ENCODE data around the gene MICA.
"Not testable (repeated sequence)": the region's sequence is repeated elsewhere in the genome, so short reads cannot be mapped to it uniquely, and the experiment has no call there.

The MICA gene

DNA sequence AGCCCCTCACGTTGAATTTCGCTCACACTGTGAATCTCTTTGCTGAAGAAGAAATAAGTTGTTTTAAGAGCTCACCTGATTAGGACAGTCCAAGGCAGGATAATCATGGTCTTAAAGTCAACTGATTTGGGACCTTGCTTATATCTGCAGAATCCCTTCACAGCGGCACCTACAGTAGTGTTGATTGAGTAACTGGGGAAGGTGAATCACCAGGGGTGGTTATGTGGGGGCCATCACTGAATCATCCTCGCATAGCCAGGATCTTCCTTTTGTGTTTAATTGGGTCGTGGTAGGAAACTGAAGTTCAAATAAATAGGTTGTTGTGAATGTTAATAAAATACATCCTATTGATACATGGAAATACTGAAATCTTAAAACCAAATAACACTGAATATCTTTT lies 20.2 kb upstream of the MICA start:
- no peak for DNase-seq

DNA sequence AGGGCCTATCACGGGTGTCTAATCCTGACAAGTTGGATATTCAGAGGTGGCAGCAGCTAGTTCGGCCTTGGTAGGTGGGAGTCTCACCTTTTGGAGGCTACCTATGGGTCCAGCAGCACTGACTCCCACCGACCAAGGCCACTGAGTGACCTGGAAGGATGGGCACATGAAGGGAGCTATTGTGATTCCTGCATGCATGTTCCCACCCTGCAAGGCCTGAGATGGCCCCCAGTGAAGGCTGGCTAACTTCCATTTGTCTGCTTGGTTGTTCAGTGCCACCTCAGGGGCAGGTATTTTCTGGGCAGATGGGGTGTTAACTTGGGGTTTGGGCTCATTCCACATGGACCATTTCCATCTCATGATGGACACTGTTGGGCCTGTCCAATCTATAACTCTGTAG lies 18.4 kb upstream of the MICA start:
- DNase-seq: no peak

DNA sequence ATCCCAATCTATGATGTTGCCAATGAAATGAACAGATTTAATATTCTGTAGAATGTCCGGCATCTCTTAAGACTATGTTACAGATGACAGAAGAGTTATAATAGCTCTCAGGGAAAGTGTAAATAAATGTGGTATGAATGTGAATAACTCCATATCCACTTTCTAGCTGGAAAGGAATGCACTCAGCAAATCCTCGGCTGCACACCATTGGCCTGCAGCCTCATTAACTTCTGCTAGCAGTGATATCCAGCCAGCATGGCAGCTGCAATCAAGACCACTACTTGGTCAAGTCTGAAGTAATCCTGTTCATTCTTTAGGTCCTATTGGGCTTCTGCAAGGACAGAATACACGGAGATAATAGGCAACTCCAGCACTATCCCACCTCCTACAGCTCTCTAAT lies 17.3 kb upstream of the MICA start:
- no peak for DNase-seq

DNA sequence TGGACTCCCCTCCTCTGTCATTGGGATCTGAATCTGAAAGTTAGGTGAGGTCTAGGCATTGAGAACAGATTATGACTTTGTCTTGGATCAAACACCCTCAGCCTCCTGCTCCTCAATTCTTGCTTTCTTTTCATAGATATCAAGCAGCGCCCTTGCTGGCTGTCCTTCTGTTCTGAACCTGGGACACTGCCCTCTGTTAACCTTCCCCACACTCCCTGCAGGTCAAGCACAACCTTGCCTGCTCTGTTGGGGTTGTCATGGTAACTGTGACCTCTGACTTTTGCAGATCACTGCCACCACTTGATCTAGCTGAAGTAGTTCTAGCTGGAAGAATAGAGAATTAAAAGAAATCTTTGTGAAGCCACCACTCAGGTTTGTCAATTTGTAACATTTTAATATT lies 16.4 kb upstream of the MICA start:
- DNase-seq: no peak

DNA sequence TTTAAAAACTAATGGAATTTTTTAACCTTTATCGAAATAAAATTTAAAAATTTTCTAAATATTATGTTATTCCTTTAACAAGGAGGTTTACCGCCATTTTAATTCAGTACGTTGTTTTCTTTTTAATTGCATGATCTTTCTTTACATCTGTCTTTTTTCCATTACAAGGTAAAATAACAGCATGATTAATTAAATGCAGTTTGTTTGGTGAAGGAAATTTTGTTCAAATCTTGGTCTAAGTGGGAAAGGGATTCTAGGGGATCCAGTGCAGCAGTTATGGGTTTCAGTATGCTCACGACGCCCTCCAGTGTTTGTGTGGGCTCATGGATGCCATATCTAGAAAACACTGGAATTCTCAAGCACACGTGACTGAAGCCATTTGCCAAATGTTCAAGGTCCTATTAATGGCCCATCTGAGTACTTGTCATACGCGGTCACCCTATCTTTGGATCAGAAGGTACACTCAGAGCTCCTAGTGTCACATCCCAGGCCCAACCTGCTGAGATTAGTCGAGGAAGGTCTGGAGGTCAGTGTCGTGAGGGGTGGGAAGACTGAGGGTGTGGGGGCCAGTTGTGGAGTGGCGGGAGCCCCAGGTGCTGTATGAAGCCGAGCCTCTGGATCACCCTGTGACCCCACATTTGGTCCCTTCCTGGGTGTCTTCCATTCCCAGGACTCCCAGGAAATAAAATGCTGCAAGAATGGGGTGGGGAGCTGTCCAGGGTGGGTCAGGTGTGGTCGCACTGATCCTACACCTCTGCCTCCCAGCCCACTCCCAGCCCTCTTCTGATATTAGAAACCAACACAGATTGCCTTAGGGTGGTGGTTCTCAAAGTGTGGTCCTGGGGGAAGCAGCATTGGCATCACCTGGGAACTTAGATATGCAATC lies 14.2 kb upstream of the MICA start:
- not testable (repeated sequence) for DNase-seq

DNA sequence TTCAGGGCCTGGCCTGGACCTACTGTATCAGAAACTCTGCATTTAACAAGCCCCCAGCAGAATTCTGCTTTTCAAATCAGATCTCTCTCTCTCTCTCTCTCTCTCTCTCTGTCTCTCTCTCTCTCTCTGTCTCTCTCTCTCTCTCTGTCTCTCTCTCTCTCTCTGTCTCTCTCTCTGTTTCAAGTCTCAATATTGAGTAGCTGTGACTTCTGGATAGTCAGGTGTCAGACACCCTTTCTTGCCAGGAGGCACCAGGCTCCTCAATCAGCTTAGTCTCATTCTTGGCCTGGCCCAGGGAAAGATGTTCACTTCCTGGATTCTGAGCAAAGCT lies 13.6 kb upstream of the MICA start:
- DNase-seq: not testable (repeated sequence)

DNA sequence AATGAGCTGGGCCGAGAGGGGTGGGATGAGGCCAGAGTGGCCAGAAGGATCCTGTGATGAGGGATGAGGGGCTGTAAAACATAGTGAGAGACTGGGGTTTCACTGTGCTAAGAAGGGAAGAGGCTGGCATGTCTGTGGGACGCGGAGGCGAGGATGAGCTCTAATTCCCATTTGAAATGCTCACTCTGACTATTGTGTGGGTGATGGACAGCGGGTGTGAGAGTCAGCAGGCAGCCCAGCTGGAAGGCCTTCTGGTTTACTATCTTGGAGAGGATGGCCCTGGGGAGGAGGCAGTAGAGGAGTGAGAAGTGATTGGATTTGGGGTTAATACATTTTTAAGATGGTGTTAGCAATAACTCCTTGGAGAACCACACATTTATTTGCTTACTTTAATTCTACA lies 9.5 kb upstream of the MICA start:
- DNase-seq: no peak

DNA sequence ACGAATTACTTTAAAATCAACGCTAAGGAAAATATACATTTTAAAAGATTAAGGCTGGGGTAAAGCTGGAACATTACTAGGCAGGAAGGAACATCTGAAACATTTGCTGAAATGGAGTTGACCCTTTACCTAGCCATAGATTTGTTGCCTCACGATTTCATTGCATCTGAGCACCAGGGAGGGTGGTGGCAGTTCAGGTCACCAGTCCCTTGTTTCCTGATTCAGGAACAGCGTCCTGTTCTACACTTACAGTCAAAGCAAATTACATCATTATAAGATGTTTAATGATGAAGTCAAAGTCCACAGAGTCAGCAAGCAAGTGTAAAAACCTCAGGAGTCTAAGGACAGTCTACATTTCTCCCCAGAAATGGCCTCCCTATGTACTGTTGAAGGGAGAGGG lies 9.0 kb upstream of the MICA start:
- no peak for DNase-seq

DNA sequence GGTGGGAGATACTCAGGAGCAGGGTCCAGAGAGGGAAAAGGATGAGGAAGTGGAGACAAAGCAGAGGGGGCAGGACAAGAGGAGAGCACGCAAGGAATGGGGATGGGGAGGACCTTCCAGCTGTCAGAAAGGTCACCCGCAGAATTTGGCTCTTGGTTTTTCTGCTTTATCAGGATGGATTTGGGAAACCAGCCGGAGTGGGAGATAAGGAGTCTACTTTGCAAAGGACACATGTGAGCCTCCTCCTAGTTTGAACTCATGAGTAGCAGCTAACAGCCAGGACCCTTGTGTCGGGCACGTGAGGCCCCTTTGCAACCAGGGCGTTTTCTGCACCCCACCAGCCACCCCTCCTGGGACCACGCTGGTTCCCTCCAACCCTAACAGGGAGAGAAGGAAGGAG lies 7.6 kb upstream of the MICA start:
- no peak for DNase-seq

DNA sequence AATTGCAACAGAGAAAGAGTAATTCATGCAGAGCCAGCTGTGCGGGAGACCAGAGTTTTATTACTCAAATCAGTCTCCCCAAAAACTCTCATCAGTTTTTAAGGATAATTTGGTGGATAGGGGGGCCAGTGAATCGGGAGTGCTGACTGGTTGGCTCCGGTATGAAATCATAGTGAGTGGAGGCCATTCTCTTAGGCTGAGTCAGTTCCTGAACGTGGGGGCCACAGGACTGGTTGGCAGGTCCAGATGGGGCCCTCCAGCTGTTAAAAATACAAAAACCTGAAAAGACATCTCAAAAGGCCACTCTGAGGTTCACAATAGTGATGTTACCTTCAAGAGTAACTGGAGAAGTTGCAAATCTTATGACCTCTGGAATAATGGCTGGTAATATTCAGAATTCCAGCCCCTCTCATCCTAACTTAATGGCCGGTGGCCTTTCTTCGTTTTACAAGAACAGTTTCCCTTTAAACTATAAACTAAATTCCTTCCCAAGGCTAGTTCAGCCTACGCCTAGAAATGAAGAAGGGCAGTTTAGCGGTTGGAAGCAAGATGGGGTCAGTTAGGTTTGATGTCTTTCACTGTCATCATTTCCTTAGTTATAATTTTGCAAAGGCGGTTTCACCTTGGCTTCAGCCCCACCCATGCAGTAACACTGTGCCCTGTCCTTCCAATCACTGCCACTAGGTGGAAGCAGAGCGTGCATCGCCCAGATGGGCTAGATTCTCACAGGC lies 6.8 kb upstream of the MICA start:
- peak; percentile 17 for DNase-seq

DNA sequence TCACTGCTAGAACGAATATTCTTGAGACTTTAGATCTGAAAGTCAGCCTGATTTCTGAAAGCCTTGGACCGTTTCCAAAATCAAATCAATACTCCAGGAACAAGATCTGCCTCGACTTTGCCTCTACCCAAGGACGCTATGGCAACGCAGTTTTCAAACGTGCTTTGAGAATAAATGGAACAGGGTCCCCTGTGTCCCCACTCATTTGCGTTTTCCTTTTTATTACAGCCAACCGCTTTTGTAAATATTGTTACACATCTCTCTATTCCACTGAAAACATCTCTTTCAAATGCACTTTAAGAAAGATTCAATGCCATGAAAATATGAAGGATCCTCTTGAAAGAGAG lies 6.3 kb upstream of the MICA start:
- not testable (repeated sequence) for DNase-seq

DNA sequence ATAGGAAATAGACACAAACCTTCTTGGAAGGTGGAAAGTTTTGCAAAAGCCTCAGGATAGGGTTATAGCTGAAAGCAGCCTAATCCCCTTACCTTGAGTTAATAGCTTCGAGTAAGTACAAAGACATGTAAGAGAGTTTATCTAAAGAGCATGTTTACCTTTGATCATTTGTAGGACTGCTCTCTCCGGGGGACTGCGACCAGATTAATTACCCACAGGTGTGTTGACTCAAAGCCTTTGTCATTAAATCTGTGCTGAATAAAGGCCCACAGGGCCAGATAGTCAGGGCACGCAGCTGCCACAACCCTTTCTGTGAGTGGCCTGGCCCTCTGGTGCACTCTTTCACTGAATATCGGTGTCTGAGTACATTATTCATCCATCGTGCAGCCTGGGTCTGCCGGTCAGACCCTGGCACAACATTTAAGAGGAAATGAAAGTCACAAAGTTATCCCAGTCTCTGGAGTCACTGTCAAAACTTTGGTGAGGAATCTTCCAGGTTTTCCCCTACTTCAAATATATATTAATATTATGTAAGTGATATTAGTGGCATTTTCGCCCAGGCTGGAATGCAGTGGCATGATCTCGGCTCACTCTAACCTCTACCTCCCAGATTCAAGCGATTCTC lies 5.4 kb upstream of the MICA start:
- no peak for DNase-seq

DNA sequence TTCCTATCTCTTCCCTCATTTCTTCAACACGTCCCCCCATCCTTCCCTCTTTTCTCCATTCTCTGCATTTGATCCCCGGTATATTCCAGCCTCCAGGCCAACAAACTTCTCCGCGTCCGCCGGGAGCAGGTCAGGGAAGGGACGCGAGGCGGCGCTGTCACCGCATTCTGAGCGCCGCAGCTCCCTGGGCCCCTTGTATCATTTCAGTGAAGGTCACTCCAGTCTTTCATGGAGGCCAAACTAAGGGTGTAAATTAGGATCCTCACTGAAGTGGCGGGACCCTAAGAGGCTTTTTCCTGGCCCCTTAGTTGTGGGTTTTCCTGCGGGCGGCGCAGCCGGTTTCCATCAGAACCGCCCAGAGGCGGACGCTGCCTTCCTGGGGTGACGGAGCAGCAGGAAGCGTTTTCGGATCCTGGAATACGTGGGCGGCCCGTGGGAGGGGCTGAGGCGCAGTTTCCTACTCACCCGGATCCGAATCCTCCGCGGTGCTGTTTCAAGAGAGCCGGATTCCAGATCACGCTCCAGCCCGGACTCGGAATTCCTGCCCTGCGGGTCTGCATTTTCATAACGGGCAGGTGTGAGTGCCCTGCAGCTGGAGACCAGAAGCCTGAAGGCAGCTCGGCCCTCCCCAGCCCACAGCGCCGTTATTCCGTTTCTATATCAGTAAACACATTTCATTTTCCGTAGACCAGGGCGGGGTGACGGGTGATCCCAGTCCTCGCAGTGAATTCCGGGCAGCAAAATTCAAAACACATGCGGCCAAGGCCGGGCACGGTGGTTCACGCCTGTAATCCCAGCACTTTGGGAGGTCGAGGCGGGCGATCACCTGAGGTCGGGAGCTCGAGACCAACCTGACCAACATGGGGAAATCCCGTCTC lies 3.6 kb upstream of the MICA start:
- no peak for DNase-seq

DNA sequence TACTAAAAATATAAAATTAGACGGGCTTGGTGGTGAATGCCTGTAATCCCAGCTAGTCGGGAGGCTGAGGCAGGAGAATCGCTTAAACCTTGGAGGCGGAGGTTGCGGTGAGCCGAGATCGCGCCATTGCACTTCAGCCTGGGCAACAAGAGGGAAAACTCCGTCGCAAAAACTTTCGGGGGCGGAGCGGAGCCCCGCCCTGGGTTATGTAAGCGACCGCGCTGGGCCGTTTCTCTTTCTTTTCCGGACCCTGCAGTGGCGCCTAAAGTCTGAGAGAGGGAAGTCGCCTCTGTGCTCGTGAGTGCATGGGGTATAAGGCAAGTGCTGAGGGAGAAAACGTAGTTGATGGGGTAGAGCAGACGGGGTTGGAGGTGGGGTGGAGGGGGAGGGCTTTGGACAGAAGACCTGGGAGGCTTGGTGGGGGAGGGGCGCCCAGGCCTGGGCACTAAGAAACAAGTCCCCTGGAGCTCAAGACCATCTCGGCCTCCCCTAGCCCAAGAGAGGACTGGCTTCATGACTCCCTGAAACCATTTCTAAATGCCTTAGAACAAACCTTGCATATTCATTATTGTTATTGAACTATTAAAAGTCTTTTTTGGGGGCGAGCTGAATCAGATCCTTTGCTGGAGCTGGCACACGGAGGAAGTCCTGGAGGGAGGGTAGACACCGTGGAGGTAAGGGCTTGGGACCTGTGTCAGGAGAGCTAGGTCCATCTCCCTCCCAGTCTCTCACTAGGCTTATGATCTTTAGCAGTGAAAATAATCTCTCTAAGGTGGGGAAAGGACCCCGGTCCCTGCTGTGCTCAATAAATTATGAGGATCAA lies 2.7 kb upstream of the MICA start:
- DNase-seq: no peak

DNA sequence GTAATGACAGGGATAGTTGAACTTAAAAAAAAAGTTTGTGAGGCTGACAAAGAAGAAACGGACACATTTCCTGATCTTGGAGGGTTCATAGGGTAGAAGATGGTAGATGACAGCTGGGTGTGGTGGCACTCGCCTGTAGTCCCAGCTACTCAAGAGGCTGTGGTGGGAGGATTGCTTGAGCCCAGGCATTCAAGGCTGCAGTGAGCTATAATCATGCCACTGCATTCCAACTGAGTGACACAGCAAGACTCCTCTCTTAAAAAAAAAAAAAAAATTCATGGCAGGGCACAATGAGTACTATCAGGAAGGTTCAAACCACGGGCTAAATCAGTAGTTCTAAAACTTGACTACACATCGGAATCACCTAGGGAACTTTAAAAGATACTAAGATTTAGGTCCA lies 2.0 kb upstream of the MICA start:
- no peak for DNase-seq

DNA sequence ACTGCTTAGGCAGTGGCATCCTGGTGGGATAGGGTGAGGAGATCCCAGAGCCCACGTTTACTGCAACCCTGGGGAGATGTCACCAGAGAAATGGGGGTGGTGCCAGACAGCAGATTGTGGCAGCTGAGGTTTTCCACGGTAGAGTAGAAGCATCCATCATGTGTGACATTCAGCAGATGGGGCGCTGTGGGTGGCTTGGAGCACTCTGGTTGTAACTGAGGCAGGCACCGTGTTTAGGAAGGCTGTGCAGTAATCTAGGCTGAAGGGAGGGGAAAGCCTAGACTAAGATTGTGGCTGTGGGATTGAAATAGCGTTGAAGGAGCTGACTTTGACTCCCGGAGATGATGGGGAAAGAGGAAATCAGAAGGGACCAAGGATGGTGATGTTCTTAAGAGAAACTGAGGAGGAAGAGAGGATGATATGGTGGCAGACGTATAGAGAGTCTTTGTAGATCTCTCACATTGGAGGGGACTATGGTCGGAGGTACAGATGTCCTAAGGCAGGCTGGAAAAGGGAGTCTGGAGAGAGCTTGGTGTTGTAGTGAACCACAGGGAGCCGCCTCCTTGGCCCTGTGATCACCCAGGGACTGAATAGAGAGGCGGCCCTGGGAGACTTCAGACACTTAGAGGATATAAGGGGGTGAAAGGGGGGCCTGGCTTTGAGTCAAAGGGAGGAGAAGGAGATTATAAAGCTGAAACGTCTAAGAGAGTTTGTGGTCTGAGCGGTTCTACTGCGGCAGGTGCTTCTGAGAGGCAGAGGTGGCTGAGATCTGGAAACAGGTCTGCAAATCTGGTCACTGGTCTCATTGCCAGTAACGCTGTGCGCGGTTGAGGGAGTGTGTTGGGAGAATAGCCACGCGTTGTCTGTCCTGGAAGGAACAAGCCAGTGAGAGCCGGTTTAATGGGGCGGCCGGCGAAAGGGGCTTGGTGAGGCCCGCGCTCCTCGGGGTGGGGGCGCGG lies 792 bp upstream of the MICA start:
- no peak for DNase-seq

DNA sequence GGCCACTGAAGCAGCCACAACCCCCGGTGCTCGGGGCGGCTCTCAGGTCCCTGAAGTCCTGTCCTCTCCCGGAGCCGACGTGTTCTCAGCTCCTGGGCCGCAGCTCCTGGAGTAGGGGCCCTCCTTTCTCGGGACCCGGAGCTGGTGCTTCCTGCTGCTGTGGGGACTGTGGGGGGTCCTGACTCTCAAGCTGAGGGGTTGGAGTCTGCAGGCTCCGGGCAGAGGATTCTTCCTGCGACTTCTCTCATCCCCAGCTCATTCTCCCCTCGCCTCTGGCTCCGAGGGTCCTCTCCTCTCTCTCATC lies 618 bp downstream of the MICA start:
- DNase-seq: not testable (repeated sequence)

DNA sequence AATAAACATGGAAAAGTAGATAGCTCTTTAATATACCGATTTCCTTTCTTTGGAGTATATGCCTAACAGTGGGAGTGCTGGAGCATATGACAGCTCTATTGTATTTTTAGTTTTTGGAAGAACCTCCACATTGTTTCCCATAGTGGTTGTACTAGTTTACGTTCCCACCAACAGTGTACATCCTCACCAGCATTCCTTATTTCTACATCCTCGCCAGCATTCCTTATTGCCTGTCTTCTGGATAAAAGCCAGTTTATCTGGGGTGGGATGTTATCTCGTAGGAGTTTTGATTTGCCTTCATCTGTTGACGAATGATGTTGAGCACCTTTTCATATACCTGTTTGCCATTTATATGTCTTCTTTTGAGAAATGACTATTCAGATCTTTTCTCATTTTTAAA lies 2.6 kb downstream of the MICA start:
- DNase-seq: no peak

DNA sequence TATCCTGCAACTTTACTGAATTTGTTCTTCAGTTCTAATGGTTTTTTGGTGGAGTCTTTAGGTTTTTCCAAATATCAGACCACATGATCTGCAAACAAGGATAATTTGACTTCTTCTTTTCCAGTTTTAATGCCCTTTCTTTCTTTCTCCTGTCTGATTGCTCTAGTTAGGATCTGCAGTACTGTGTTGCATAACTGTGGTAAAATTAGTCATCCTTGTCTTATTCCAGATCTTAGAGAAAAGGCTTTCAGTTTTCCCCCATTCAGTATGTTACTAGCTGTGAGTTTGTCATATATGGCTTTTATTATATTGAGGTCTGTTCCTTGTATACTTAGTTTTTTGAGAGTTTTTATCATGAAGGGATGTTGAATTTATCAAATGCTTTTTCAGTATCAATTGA lies 4.3 kb downstream of the MICA start:
- no peak for DNase-seq

DNA sequence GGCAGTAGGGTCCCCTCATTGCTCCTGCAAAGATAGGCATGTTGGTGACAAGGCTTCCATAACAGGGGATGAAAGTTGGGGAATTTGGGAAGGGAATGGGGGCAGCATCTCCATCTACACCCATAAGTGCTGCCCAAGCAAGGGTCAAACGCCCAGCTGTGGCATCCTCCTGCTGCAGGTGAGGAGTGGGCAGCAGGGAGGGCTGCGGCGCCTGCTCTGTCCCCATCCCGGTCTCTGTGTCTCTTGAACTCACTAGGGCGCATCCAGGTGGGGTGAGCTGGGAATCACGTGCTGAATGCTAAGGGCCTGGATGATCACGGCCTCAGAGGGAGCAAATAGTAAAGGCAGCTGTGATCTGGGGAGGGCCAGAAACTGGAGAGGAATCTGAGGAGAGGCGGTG lies 9.1 kb downstream of the MICA start:
- no peak for DNase-seq

DNA sequence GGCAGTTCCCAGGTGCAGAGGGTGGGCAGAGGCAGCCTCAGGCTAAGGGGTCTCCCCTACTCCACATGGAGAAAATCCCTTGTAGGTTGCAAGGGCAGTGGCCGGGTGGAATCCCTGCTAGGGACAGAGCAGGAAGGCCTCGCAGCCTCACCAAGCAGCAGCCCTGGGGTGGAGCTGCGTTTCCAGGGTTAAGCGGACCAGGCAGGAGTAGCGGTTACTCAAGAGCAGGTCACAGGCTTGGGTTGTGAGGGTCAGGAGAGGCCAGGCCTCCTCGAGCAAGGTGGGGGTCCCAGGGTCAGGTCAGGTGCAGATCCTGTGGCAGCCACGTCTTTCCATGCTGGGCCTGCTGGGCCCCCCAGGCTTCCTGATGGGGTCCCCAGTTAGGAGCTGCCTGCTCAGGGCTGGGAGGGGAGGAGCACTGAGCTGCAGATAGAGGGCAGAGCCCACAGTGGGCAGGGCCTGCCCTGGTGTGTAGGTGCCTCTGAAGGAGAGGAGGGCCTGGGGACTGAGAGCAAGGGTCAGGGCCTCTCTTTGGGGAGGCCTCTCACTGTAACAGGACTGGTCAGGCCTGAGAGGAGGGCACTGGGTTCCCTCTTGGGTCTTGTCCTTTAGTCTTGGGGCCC lies 10.9 kb downstream of the MICA start:
- DNase-seq: not testable (repeated sequence)
